ENCODE measurements around the gene PPIL1. TPM values are rescaled to one million over a fixed set of nuclear protein-coding genes. Genes with fewer than 3 reads are reported as not detected.

The PPIL1 gene
- polyA plus RNA-seq, 3 donors, result 2.0 to 7.6 (median 5.9) TPM

DNA sequence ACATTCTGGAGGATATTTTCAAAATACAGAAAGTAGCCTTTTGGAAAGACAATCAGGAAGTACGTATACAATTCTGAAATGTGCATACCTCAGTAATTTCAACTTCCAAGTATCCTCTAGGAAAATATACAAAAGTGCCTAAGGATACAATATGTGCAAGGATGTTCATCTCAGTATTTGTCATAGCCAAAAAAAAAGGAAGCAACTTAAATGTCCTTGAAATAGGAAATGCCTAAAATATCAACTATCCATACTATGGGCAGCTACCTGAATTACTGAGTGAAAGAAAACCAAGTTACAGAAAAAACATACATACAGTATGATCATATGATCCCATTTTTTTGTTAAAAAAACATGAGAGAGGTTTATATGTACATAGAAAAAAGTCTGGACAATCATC, 1.5 kb downstream of the PPIL1 start:
- peaks cover 0 to 3% (median 2%) of the 10 kb centered on the region in 3 donors for H3K27me3 Mint-ChIP-seq (ENCODE audit: low read depth in 3 of 3)
- no peak for DNase-seq
- H3K4me2 ChIP-seq (replicated peaks; ENCODE audit: extremely low read depth, low read length, poor library complexity, severe bottlenecking), result peak overlapping the region; percentile 93
- H3K79me2 ChIP-seq (ENCODE audit: insufficient read depth, low read length), result peaks cover 53% of the 10 kb centered on the region
- H3K9me3 Mint-ChIP-seq, result peaks cover 0 to 4% (median 0%) of the 10 kb centered on the region in 7 donors
- H2AFZ ChIP-seq (ENCODE audit: insufficient read depth, low read depth, low read length, poor library complexity, severe bottlenecking), result peak overlapping the region; percentile 99
- intact Hi-C loops (cut with micrococcal nuclease), result no loop called here
- H3K4me3 ChIP-seq (replicated peaks in 1 of 3; ENCODE audit: low read depth in 2 of 3, low read length in 3 of 3), result peak overlapping the region in 1 of 3 experiments; percentile 98
- no peak overlapping the region for H3K9ac ChIP-seq (ENCODE audit: insufficient read depth, low read length, poor library complexity, severe bottlenecking)
- H3K4me3 Mint-ChIP-seq, result no peak overlapping the region
- H3K9me3 ChIP-seq (replicated peaks in 1 of 2; ENCODE audit: control insufficient read depth in 1 of 2, insufficient read depth in 1 of 2, low read length in 2 of 2), result no peaks in the 10 kb centered on the region
- peaks cover 12 to 27% of the 10 kb centered on the region in 2 donors for H3K36me3 ChIP-seq (replicated peaks in 1 of 2; ENCODE audit: control insufficient read depth in 1 of 2, insufficient read depth in 2 of 2, low read length in 2 of 2)
- no peaks in the 10 kb centered on the region for H3K27me3 ChIP-seq (ENCODE audit: control insufficient read depth in 2 of 2, insufficient read depth in 2 of 2, low read length in 2 of 2)
- peaks cover 25% of the 10 kb centered on the region for H3K4me1 Mint-ChIP-seq
- no peak overlapping the region for H3K27ac ChIP-seq (ENCODE audit: low read depth in 1 of 2, low read length in 2 of 2)
- no CpG with 5 or more reads among the region's 1 CpG for WGBS (ENCODE audit: insufficient coverage)
- H3K4me1 ChIP-seq (ENCODE audit: control insufficient read depth in 1 of 2, insufficient read depth in 2 of 2, low read length in 2 of 2), result peaks cover 15 to 23% of the 10 kb centered on the region in 2 donors
- TF ChIP-seq, protein P1, sequence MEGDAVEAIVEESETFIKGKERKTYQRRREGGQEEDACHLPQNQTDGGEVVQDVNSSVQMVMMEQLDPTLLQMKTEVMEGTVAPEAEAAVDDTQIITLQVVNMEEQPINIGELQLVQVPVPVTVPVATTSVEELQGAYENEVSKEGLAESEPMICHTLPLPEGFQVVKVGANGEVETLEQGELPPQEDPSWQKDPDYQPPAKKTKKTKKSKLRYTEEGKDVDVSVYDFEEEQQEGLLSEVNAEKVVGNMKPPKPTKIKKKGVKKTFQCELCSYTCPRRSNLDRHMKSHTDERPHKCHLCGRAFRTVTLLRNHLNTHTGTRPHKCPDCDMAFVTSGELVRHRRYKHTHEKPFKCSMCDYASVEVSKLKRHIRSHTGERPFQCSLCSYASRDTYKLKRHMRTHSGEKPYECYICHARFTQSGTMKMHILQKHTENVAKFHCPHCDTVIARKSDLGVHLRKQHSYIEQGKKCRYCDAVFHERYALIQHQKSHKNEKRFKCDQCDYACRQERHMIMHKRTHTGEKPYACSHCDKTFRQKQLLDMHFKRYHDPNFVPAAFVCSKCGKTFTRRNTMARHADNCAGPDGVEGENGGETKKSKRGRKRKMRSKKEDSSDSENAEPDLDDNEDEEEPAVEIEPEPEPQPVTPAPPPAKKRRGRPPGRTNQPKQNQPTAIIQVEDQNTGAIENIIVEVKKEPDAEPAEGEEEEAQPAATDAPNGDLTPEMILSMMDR (IDR thresholded peaks at IDR 0.05), result no peak
- no peaks in the 10 kb centered on the region for H4K20me1 ChIP-seq (ENCODE audit: insufficient read depth, low read length)
- H3K36me3 Mint-ChIP-seq, result peaks cover 21 to 28% of the 10 kb centered on the region in 2 donors
- H3K27ac Mint-ChIP-seq, result peak overlapping the region in 2 of 7 donors; percentile 19 to 98

DNA sequence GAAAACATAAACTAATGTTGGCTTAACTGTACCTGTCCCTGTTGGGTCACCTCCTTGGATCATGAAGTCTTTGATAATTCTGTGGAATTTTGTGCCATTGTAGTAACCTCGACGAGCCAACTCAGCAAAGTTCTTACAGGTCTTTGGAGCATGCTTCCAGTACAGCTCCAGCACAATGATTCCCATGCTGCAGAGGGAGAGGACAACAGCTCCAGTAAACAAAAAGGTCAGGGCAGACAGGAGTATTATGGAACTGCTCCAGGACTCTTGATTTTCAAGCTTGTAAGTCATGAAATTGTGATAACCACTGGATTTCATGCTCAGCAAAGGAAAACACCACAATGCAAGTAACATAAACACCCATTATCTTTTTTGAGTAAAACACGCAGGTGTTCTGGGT, 2.9 kb downstream of the PPIL1 start:
- Histone ChIP-seq H3K4me1 (ENCODE audit: control insufficient read depth in 1 of 2, insufficient read depth in 2 of 2, low read length in 2 of 2) (peaks cover 15 to 23% of the 10 kb centered on the region in 2 donors), H3K9me3 (replicated peaks in 1 of 2; ENCODE audit: control insufficient read depth in 1 of 2, insufficient read depth in 1 of 2, low read length in 2 of 2) (no peaks in the 10 kb centered on the region), H3K9ac (ENCODE audit: insufficient read depth, low read length, poor library complexity, severe bottlenecking) (no peak overlapping the region), H3K27ac (ENCODE audit: low read depth in 1 of 2, low read length in 2 of 2) (no peak overlapping the region), H3K4me3 (replicated peaks in 1 of 3; ENCODE audit: low read depth in 2 of 3, low read length in 3 of 3) (no peak overlapping the region), H3K36me3 (replicated peaks in 1 of 2; ENCODE audit: control insufficient read depth in 1 of 2, insufficient read depth in 2 of 2, low read length in 2 of 2) (peaks cover 22 to 41% of the 10 kb centered on the region in 2 donors), H4K20me1 (ENCODE audit: insufficient read depth, low read length) (no peaks in the 10 kb centered on the region), H3K79me2 (ENCODE audit: insufficient read depth, low read length) (peaks cover 67% of the 10 kb centered on the region), H3K4me2 (replicated peaks; ENCODE audit: extremely low read depth, low read length, poor library complexity, severe bottlenecking) (no peak overlapping the region), H2AFZ (ENCODE audit: insufficient read depth, low read depth, low read length, poor library complexity, severe bottlenecking) (no peak overlapping the region), H3K27me3 (ENCODE audit: control insufficient read depth in 2 of 2, insufficient read depth in 2 of 2, low read length in 2 of 2) (no peaks in the 10 kb centered on the region)
- TF ChIP-seq, protein P1 (IDR thresholded peaks at IDR 0.05), result no peak
- no peaks in the 10 kb centered on the region for H3K9me3 Mint-ChIP-seq
- H3K36me3 Mint-ChIP-seq, result peaks cover 35 to 41% of the 10 kb centered on the region in 2 donors
- DNase-seq, result no peak
- intact Hi-C loops (cut with micrococcal nuclease), result no loop called here
- H3K27me3 Mint-ChIP-seq (ENCODE audit: low read depth in 3 of 3), result no peaks in the 10 kb centered on the region
- peaks cover 23% of the 10 kb centered on the region for H3K4me1 Mint-ChIP-seq
- H3K27ac Mint-ChIP-seq, result no peak overlapping the region
- WGBS (ENCODE audit: insufficient coverage), result 100% methylated on average over 2 of the region's 3 CpGs
- H3K4me3 Mint-ChIP-seq, result no peak overlapping the region
